GM18526 (cell line): Measurements from ENCODE around the gene CFAP92.

Source experiments
- POLR2A ChIP-seq: IDR thresholded peaks from 3 replicates; pipeline ENCODE4 v1.6.1; 2011; ENCODE audit not compliant: insufficient read length; ENCODE audit errors: extremely low read depth

Gene CFAP92

DNA sequence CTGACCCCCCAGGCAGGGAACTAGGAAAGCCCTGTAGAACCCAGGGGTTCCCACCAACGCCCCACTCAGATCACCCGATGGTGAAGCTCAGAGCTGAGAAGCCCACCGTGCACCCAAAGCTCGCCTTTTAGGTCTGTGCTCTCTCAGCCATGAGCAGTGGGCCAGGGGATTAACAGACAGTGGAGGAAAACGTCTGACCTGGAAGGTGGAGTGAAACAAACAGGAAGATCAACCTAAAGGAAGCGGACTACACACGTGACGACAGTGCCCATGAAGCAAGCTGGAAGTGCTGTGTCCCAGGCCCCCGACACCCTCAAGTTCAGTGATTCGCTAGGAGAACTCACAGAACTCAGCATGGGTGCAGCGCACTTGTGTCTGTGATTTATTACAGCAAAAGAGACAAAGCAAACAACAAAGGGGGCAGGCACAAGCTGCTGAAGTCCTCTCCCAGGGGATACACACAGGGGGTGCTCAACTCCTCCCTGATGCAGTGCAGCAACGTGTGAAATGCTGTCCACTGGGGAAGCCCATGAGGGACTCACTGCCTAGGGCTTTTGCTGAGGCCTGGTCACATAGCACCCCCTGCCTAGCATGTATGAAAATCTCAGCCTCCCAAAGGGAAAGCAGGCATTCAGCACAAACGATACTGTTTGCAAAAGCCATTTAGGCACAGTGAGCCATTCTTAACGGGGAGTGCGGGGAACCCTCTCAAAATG, 43.5 kb downstream of the CFAP92 start:
- no peak for TF ChIP-seq POLR2A

DNA sequence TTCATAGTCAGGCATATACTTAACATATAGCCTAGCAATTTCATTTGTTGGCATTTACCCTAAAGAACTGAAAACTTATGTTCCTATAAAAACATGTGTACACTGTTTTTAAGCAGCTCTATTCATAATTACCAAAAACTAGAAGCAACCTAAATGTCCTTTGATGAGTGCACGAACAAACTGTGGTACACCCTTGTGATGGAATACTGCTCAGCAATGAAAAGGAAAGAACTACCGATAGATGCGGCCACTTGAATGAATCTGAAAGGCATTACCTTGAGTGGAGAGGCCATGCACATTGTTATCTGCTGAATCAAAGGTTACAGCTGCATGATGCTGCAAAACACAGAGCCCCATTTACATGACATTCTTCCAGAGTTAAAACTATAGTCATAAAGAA, 44.7 kb downstream of the CFAP92 start:
- no peak for TF ChIP-seq POLR2A

DNA sequence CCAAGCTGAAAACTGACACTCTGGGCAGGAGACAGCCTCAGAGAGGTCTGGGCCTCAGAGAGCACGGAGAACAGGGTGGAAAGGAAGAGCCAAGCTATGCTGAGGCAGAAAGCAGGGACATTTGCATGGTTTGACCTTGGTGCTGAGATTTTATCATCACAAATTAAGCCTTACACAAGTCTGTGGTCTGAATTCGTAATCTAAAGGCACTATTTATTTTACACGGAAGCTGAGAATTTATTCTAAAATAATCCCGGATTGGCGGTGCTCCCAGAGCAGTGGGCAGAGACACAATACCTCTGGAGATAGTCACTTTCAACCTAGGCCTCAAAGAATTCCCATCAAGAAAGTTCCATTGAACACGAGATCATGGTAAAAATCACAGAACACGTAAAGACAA, 47.5 kb downstream of the CFAP92 start:
- no peak for TF ChIP-seq POLR2A

DNA sequence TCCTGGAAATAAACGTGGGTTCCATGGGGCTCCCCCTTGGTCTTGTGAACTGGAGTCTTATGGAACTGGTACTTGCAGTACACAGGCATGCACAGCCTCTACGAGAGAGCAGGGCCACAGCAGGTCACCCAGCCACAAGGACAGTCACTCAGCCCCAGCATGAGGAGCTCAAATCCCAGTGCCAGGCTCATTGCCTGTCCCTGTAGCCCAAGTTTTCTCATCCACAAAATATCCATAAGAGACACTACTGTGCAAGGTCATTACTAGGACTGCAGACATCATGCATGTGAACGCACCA, 48.0 kb downstream of the CFAP92 start:
- TF ChIP-seq POLR2A = no peak

DNA sequence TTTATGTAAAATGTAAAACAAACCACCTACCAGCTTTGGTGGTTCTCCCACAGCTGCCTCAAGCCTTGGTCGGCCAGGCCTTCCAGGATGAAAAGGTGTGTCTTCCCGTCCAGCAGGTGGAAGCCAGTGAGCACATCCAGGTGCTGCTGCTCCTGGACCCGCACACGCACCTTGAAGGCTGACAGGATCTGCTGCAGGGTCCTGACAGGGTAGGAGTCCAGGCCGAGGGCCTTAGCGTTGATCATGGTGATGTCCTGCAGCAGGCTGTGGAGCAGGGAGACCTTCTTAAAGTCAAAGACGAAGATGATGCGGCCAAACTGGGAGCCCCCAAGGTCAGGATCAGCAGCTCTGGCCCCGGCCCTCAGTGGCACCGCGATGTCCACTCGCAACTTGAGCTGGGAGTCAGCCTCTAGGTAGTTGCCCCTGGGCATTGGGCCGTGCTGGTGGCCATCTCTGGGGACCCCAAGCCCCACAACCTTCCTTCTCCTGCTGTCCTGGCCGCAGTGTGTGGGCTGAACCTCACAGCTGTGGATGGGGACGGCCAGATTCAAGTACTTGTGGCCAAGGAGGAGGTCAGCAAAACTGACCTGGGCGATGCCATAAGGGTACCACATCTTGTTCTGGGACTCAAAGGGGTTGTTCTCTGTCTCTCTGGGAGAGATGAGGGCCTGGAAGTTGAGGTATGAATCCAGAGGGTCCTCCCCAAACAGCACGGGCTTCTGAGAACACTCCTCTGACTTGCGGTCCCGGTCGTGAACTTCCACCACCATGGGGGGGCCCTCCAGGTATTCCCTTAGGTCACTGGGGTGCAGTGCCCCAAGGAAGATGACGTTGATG, 48.6 kb downstream of the CFAP92 start:
- no peak for TF ChIP-seq POLR2A

DNA sequence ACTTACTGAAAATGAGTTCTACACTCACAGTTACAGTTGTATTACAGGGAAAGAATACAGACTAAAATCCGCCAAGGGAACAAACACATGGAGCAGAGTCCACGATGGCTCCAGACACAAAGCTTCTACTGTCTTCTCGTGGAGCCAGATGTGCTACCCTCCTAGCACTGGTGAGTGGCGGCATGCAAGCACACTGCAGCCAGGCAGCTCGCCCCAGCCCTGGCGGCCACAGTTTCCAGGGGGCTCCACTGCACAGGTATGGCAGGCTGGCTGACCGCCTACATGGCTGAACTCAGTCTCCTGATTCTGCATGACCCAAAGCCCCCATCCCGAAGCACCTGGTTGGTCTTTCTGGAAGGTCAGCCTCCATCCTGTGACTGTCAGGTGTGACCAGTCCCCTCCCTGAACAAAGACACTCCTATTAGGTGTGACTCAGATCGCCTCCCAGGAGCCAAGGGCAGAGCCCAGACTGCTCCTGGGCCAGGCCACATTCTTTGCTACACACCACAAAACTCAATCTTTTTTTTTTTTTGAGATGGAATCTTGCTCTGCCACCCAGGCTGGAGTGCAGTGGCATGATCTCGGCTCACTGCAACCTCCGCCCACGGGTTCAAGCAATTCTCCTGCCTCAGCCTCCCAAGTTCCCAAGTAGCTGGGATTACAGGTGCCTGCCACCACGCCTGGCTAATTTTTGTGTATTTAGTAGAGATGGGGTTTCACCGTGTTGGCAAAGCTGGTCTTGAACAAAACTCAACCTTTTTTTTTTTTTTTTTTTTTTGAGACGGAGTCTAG, 51.5 kb downstream of the CFAP92 start:
- no peak for TF ChIP-seq POLR2A

DNA sequence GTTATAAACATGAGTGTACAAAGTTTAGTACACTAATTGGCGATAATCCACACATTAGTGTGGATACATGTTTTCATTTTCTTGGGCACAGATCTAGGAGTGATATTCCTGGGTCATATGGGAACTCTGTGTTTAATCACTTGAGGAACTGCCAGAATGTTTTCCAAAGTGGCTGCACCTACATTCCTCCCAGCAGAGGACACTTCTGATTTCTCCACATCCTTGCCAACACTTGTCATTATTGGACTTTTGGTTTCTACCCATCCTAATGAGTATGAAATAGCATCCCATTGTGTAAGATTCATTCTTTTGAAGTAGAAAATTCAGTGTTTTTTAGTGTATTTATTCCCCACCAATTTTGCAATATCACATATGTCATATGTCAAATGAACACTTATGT, 53.6 kb downstream of the CFAP92 start:
- TF ChIP-seq POLR2A = no peak

DNA sequence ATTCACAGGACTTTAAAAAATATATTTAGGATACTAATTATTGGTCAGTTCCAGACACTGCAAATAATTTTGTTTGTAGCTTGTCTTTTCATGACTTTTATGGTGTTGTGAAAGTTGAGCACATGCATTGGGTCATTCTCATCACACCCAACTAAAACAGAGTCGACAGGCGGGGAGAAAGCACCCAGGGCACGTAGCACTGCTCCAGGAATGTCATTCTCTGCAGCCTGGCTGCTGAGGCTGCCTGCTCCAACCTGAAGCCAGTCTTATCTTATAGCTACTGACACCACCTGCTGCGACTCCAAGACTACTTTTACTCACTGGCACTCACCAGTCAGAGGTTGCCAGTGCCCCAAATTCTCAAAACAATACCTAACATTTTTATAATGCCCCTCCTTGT, 57.5 kb downstream of the CFAP92 start:
- TF ChIP-seq POLR2A = no peak

DNA sequence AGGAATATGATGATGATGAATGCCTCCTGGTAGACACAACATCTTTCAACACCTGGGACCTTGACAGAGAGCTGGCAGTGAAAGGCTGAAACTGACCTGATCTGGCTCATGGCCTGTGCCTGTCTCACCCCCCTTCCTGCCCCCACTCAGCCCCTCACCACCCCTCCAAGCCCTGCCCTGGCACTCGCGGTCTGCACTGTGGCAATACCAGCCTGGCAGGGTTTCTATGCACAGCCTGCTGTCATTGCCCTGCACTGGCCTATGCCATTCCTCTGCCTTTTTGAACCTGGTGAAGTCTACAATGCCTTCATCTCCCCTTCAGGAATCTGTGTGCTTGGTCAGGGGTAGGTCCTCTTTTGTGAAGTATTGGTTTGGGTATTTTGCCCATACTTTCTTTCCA, 58.0 kb downstream of the CFAP92 start:
- TF ChIP-seq POLR2A = no peak

DNA sequence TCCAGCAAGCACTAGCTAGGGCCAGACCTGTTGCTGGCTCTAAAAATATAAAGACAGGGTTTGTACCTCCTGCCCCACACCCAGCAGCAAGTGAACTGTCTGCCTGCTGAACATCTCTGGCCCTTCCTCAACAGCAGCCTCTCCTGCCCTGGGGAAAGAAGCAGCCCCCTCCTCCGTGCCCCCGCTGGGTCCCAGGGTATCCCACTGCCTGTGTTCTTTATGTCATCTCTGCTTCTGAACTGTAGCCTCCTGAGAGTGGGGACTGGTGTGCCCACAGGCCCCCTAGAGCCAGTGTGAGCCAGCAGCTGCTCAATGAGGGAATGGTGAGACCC, 60.0 kb downstream of the CFAP92 start:
- TF ChIP-seq POLR2A = no peak

DNA sequence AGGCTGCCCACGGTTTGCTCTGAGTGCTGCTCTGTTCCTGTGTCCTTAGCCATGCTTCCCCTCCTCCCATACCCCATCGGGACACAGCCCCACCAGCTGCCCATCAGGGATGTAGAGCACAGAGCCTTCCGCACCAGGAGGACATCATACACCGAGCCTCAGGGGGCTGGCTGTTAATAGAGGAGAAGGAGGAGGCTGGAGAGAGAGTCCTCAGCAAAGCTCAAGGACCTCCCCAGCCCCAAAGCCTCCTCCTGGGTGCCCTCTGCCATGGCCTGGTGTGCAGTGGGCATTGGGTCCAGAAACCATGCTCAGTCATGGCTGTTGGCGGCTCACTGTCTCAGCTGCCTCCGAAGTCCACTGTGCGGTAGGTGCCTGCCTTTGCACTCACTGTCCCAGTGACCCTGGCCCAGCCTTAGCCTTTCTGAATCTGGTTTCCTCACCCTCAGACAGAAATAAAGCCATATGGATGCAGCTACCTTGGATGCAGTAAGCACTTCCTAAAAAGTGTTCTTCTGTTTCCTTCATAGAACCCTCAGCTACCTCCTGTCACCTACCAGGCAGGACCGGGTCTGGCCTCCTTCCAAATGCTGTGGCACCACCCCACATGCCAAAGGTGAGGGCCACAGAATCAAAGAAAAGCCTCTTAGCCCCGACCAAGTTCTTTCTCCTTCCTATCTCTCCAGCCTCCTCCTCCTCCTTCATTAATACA, 60.5 kb downstream of the CFAP92 start:
- no peak for TF ChIP-seq POLR2A

DNA sequence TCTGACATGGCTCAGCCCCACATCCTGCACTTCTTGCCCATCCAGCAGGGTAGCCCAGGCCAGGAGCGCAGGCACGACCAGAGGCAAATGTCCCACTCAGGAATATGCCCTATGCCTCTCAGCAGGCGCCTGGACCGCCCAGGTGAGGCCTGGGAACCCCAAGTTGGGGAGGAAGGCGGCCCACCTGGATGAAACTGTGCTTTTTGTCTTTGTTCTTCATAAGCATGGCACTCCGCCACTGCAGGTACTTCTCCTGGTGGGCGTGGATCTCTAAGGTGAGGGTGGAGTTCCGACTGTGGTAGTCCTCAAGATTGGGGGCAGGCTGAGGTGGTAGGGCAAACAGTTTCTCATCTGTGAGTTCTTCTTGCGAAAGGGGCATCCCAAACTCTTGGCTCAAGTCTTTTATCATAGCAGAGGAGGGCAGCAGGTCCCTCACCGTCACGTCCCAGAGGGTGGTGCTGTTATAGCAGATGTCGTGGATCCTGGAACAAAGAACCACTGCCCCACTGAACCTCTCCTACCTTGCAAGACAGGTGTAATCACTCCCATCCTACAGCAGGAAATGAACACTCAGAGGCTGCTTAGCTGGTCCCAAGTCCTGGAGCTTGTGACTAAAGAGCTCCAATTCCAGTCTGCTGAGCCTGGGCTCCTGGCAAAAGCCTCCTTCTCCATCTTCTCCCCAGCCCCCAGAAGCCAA, 61.2 kb downstream of the CFAP92 start:
- TF ChIP-seq POLR2A = no peak

DNA sequence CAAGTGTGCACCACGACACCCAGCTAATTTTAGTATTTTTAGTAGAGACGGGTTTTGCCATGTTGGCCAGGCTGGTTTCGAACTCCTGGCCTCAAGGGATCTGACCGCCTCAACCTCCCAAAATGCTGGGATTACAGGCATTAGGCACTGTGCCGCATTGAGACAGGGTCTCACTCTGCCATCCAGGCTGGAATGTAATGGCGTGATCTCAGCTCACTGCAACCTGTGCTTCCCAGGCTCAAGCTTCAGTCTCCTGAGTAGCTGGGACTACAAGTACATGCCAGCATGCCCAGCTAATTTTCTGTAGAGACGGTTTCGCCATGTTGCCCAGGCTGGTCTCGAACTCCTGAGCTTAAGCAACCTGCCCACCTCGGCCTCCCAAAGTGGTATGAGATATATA, 62.8 kb downstream of the CFAP92 start:
- TF ChIP-seq POLR2A = no peak

DNA sequence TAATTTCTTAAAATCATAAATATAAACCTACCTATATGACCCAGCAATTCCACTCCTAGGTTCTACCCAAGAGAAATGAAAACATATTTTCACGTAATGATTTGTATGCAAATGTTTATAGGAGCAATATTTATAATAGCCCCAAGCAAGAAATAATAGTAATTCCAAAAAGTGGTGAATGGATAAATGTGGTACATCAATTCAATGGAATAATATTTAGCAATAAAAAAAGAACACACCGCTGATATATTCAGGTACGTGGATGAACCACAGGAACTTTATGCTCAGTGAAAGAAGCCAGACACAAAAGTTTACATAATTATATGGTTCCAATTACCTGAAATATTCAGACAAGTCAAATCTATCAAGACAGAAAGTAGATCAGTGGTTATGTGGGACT, 64.5 kb downstream of the CFAP92 start:
- no peak for TF ChIP-seq POLR2A

DNA sequence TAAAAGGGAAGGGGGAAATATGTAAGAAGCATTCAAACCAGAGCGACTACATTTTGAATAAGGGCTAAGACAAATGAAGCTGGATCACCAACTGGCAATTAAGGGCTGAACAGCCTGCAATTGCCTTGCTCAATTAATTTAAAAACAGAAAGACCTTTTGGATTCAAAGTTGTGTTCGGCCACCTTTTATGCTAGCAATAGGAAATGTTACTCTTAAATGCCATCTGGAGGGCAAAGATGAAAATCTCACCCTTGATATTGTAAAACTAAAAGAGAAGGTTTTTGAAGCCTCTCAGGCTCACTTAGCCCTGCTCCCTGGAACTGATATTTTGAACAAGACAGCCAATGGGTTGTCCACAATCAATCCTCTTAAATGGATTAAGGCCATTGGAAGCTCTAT, 70.3 kb downstream of the CFAP92 start:
- no peak for TF ChIP-seq POLR2A
